ENCODE measurements around the gene P3H2. TPM values are rescaled to one million over a fixed set of nuclear protein-coding genes. Genes with fewer than 3 reads are reported as not detected.

The P3H2 gene
- total RNA-seq, 4 donors from 2014 or later = 4.2 to 20.2 (median 5.7) TPM

- DNase-seq = no peak
- peaks cover 0 to 5% of the 10 kb centered on the region in 2 donors for H3K4me1 ChIP-seq
- H3K4me3 ChIP-seq (replicated peaks in 1 of 3) = no peak overlapping the region
- H3K36me3 ChIP-seq = no peaks in the 10 kb centered on the region
- H3K27me3 ChIP-seq = no peaks in the 10 kb centered on the region
- TF ChIP-seq POLR2A (IDR thresholded peaks at IDR 0.05) = no peak
- TF ChIP-seq CTCF (IDR thresholded peaks at IDR 0.05) = no peak
- WGBS, 2 donors = 86 to 88% methylated on average over 11 of the region's 11 CpGs
- H3K9me3 ChIP-seq = no peaks in the 10 kb centered on the region
- H3K27ac ChIP-seq = no peak overlapping the region
- intact Hi-C loops (cut with DNase I) = no loop called here
These were observed 87.8 kb downstream of the P3H2 start for GRCh38 chr3:190032923-190033322.

- intact Hi-C loops (cut with DNase I) = no loop called here
- TF ChIP-seq CTCF (IDR thresholded peaks at IDR 0.05) = no peak
- no peak for TF ChIP-seq POLR2A (IDR thresholded peaks at IDR 0.05)
- H3K36me3 ChIP-seq = no peaks in the 10 kb centered on the region
- no peak for DNase-seq
- no peak overlapping the region for H3K27ac ChIP-seq
- H3K4me1 ChIP-seq = peaks cover 0 to 5% of the 10 kb centered on the region in 2 donors
- H3K4me3 ChIP-seq (replicated peaks in 1 of 3) = no peak overlapping the region
- no peaks in the 10 kb centered on the region for H3K9me3 ChIP-seq
- no peaks in the 10 kb centered on the region for H3K27me3 ChIP-seq
- WGBS, 2 donors = 38 to 51% methylated on average over 1 of the region's 1 CpG
These were observed 88.6 kb downstream of the P3H2 start for GRCh38 chr3:190031887-190032752.

- 96 to 97% methylated on average over 3 of the region's 3 CpGs for WGBS, 2 donors
These were observed 93.6 kb downstream of the P3H2 start for GRCh38 chr3:190027116-190027515.

GRCh38 chr3:190026154-190026553 lies 94.5 kb downstream of the P3H2 start:
- H3K4me3 ChIP-seq (replicated peaks in 1 of 3) = no peak overlapping the region
- H3K27me3 ChIP-seq = no peaks in the 10 kb centered on the region
- no peak overlapping the region for H3K27ac ChIP-seq
- H3K9me3 ChIP-seq = no peaks in the 10 kb centered on the region
- intact Hi-C loops (cut with DNase I) = no loop called here
- H3K36me3 ChIP-seq = no peaks in the 10 kb centered on the region
- 91 to 95% methylated on average over 6 of the region's 6 CpGs for WGBS, 2 donors
- no peaks in the 10 kb centered on the region for H3K4me1 ChIP-seq
- no peak for DNase-seq
- TF ChIP-seq POLR2A (IDR thresholded peaks at IDR 0.05) = no peak
- no peak for TF ChIP-seq CTCF (IDR thresholded peaks at IDR 0.05)

More at GRCh38 chr3:190027116-190027515, 93.6 kb downstream of the P3H2 start:
- Histone ChIP-seq H3K27ac (no peak overlapping the region), H3K4me3 (replicated peaks in 1 of 3) (no peak overlapping the region), H3K9me3 (no peaks in the 10 kb centered on the region), H3K4me1 (peaks cover 0 to 3% of the 10 kb centered on the region in 2 donors), H3K27me3 (no peaks in the 10 kb centered on the region), H3K36me3 (no peaks in the 10 kb centered on the region)
- intact Hi-C loops (cut with DNase I) = no loop called here
- DNase-seq = no peak
- TF ChIP-seq POLR2A (IDR thresholded peaks at IDR 0.05) = no peak
- no peak for TF ChIP-seq CTCF (IDR thresholded peaks at IDR 0.05)

- WGBS, 2 donors = 72 to 75% methylated on average over 4 of the region's 4 CpGs
- Histone ChIP-seq H3K9me3 (no peaks in the 10 kb centered on the region), H3K36me3 (no peaks in the 10 kb centered on the region), H3K27ac (no peak overlapping the region), H3K4me3 (replicated peaks in 1 of 3) (no peak overlapping the region), H3K27me3 (no peaks in the 10 kb centered on the region), H3K4me1 (no peaks in the 10 kb centered on the region)
- TF ChIP-seq CTCF (IDR thresholded peaks at IDR 0.05) = no peak
- TF ChIP-seq POLR2A (IDR thresholded peaks at IDR 0.05) = no peak
- DNase-seq = no peak
- intact Hi-C loops (cut with DNase I) = no loop called here
These were observed 95.8 kb downstream of the P3H2 start for GRCh38 chr3:190024912-190025311.

Measured in thyroid gland (tissue), 4 donors.